Sigmoid colon (tissue), 7 donors: Measurements from ENCODE around the gene SIPA1L3. TPM values are rescaled to one million over a fixed set of nuclear protein-coding genes. Genes with fewer than 3 reads are reported as not detected.

Source experiments
- DNase-seq: peaks from one replicate; pipeline ENCODE4 v3.0.0-alpha.2; 2019
- H3K27ac ChIP-seq, 4 donors: fragments of 200-600 bp; sonication (generic); one replicate each; pipeline ENCODE4 v1.5.1; 2016 to 2019; ENCODE audit warnings: mild to moderate bottlenecking in 1 of 4
- H3K27me3 ChIP-seq, 3 donors: fragments of 200-600 bp; sonication (generic); one replicate each; pipeline ENCODE4 v1.5.1; 2019; ENCODE audit warnings: mild to moderate bottlenecking in 1 of 3
- H3K36me3 ChIP-seq, 4 donors: fragments of 200-600 bp; sonication (generic); one replicate each; pipeline ENCODE4 v1.5.1; 2016 to 2019
- H3K4me1 ChIP-seq, 4 donors: fragments of 200-600 bp; sonication (generic); one replicate each; pipeline ENCODE4 v1.5.1; 2017 to 2019
- H3K4me3 ChIP-seq, 4 donors: fragments of 200-600 bp; sonication (generic); one replicate each; pipeline ENCODE4 v1.5.1; 2017 to 2019; ENCODE audit warnings: mild to moderate bottlenecking in 2 of 4, moderate library complexity in 1 of 4
- H3K9me3 ChIP-seq, 4 donors: fragments of 200-600 bp in 3 of 4; sonication (generic) in 3 of 4; one replicate each; pipeline versions ENCODE4 v1.5.1 to v1.6.1; 2013 to 2019
- CTCF ChIP-seq, 4 experiments: fragments of 450-650 bp in 3 of 4; fragments of 200-600 bp in 1 of 4; IDR thresholded peaks; one replicate each; pipeline ENCODE4 v1.5.1; 2016 to 2019; ENCODE audit warnings: antibody characterized with exemption in 4 of 4, mild to moderate bottlenecking in 3 of 4, moderate library complexity in 2 of 4
- EP300 ChIP-seq, 4 donors: sonication (generic); formaldehyde crosslinking; IDR thresholded peaks; one replicate each; pipeline ENCODE4 v1.6.1; 2017; ENCODE audit warnings: antibody characterized with exemption in 4 of 4
- POLR2A ChIP-seq, 2 donors: fragments of 450-650 bp; IDR thresholded peaks; one replicate each; pipeline ENCODE4 v1.6.1; 2016; ENCODE audit warnings: antibody characterized with exemption in 2 of 2, mild to moderate bottlenecking in 2 of 2, moderate library complexity in 2 of 2
- POLR2AphosphoS5 ChIP-seq, 4 donors: sonication (generic); formaldehyde crosslinking; IDR thresholded peaks; one replicate each; pipeline ENCODE4 v1.6.1; 2017; ENCODE audit warnings: antibody characterized with exemption in 4 of 4
- WGBS, 2 donors: extraction: QIAGEN DNeasy Blood & Tissue Kit; methylation state at CpG; one replicate each; pipeline ENCODE4 v1.1.7; 2013; 5-methylcytosine and 5-hydroxymethylcytosine counted together
- intact Hi-C: fragments of 100-400 bp; cut with DNase I; formaldehyde crosslinking; loops from one replicate; pipeline ENCODE4 v1.15.1; 2023
- polyA plus RNA-seq, 3 donors: library from polyadenylated mRNA; stranded (reverse); fragments of 200-250 nt; gene quantifications; one replicate each; pipeline ENCODE4 v1.2.3, GENCODE V29; 2013
- total RNA-seq, 4 donors: library from RNA; depleted of rRNA; stranded (reverse); fragments of >200 nt; gene quantifications; one replicate each; pipeline ENCODE4 v1.1.0, GENCODE V29; 2016
- donor health status: healthy with polysubstance abuse.
- donor health status: Bipolar disorder and iron deficiency.
- donor health status: healthy.

Gene SIPA1L3
- total and polyA plus RNA-seq, 7 donors = 7.7 to 47.9 (median 9.9) TPM

GRCh38 chr19:38115271-38115802 is 208.3 kb downstream of the SIPA1L3 start:
- intact Hi-C loops = no loop called here
- Histone ChIP-seq H3K36me3 (peaks cover 0 to 65% (median 14%) of the 10 kb centered on the region in 4 donors), H3K27ac (no peak overlapping the region), H3K9me3 (no peaks in the 10 kb centered on the region), H3K4me3 (no peak overlapping the region), H3K4me1 (no peaks in the 10 kb centered on the region), H3K27me3 (no peaks in the 10 kb centered on the region)
- WGBS, 2 donors = 51 to 85% methylated on average over 4 of the region's 4 CpGs
- DNase-seq = no peak
- no peak for TF ChIP-seq CTCF (IDR thresholded peaks at IDR 0.05)
- TF ChIP-seq POLR2AphosphoS5 (IDR thresholded peaks at IDR 0.05) = no peak
- no peak for TF ChIP-seq POLR2A (IDR thresholded peaks at IDR 0.05)
- TF ChIP-seq EP300 (IDR thresholded peaks at IDR 0.05) = no peak

- TF ChIP-seq POLR2A (IDR thresholded peaks at IDR 0.05) (no peak), CTCF (IDR thresholded peaks at IDR 0.05) (no peak), EP300 (IDR thresholded peaks at IDR 0.05) (no peak), POLR2AphosphoS5 (IDR thresholded peaks at IDR 0.05) (no peak)
- WGBS, 2 donors = 83 to 96% methylated on average over 9 of the region's 9 CpGs
- Histone ChIP-seq H3K4me1 (no peaks in the 10 kb centered on the region), H3K27ac (no peak overlapping the region), H3K9me3 (no peaks in the 10 kb centered on the region), H3K4me3 (no peak overlapping the region), H3K36me3 (peaks cover 0 to 45% (median 11%) of the 10 kb centered on the region in 4 donors), H3K27me3 (no peaks in the 10 kb centered on the region)
- intact Hi-C loops = no loop called here
- DNase-seq = no peak
Observed at GRCh38 chr19:38118176-38118575, 211.2 kb downstream of the SIPA1L3 start.

- peaks cover 0 to 26% (median 11%) of the 10 kb centered on the region in 4 donors for H3K36me3 ChIP-seq
Observed at GRCh38 chr19:38120471-38121025, 213.5 kb downstream of the SIPA1L3 start.

GRCh38 chr19:38122402-38123093 is 215.5 kb downstream of the SIPA1L3 start:
- no peaks in the 10 kb centered on the region for H3K9me3 ChIP-seq
- H3K36me3 ChIP-seq = peaks cover 0 to 25% (median 11%) of the 10 kb centered on the region in 4 donors
- H3K27me3 ChIP-seq = no peaks in the 10 kb centered on the region
- intact Hi-C loops = no loop called here
- DNase-seq = no peak
- H3K4me1 ChIP-seq = no peaks in the 10 kb centered on the region
- TF ChIP-seq POLR2A (IDR thresholded peaks at IDR 0.05) = no peak
- no peak for TF ChIP-seq CTCF (IDR thresholded peaks at IDR 0.05)
- no peak for TF ChIP-seq POLR2AphosphoS5 (IDR thresholded peaks at IDR 0.05)
- TF ChIP-seq EP300 (IDR thresholded peaks at IDR 0.05) = no peak
- no peak overlapping the region for H3K4me3 ChIP-seq
- H3K27ac ChIP-seq = no peak overlapping the region
- WGBS, 2 donors = 96 to 97% methylated on average over 24 of the region's 24 CpGs

More at GRCh38 chr19:38120471-38121025, 213.5 kb downstream of the SIPA1L3 start:
- no peaks in the 10 kb centered on the region for H3K4me1 ChIP-seq
- no peaks in the 10 kb centered on the region for H3K27me3 ChIP-seq
- H3K27ac ChIP-seq = no peak overlapping the region
- TF ChIP-seq POLR2A (IDR thresholded peaks at IDR 0.05) = no peak
- TF ChIP-seq POLR2AphosphoS5 (IDR thresholded peaks at IDR 0.05) = no peak
- no peak for TF ChIP-seq EP300 (IDR thresholded peaks at IDR 0.05)
- no peak for TF ChIP-seq CTCF (IDR thresholded peaks at IDR 0.05)
- intact Hi-C loops = no loop called here
- H3K9me3 ChIP-seq = no peaks in the 10 kb centered on the region
- no peak for DNase-seq
- H3K4me3 ChIP-seq = no peak overlapping the region
- 97% methylated on average over 4 of the region's 4 CpGs for WGBS, 2 donors
